OCI-LY7 (cell line): ENCODE measurements around the gene ERP27. TPM values are rescaled to one million over a fixed set of nuclear protein-coding genes. Genes with fewer than 3 reads are reported as not detected.

Experiments
- BruUV-seq: library from RNA; stranded (reverse); fragments of 400-500 nt; replicated peaks from 2 replicates; lab custom pipeline; 2021; lab: Mats Ljungman, UMichigan
- CTCF ChIA-PET: fragments of 300-600 bp; sonication (Branson Sonifier 250); formaldehyde crosslinking; loops from one replicate; lab custom pipeline; 2022; ENCODE audit warnings: antibody characterized with exemption; ENCODE audit not compliant: unreplicated experiment; lab: Charles Lee
- POLR2A ChIA-PET: fragments of 300-600 bp; sonication (Branson Sonifier 250); formaldehyde crosslinking; loops from one replicate; lab custom pipeline; 2022; ENCODE audit warnings: antibody characterized with exemption; lab: Charles Lee
- DNase-seq: peaks from one replicate; pipeline ENCODE4 v3.0.0-alpha.2; 2015; ENCODE audit warnings: low spot score
- H2AFZ ChIP-seq: fragments of 200-600 bp; sonication (generic), shearing (Covaris generic); 2 replicates; pipeline ENCODE4 v1.6.1; 2014; ENCODE audit warnings: mild to moderate bottlenecking, antibody characterized with exemption, low read length, moderate library complexity
- H3K27ac ChIP-seq: fragments of 200-600 bp; sonication (generic); 2 replicates; pipeline ENCODE4 v1.5.1; 2014; ENCODE audit warnings: mixed run types, low read depth, mild to moderate bottlenecking, moderate library complexity, low read length, inconsistent platforms; ENCODE audit not compliant: poor library complexity, severe bottlenecking
- H3K36me3 ChIP-seq: fragments of 200-600 bp; sonication (generic); 2 replicates; pipeline ENCODE4 v1.6.1; 2014; ENCODE audit warnings: mild to moderate bottlenecking, antibody characterized with exemption, low read length, moderate library complexity, mixed read lengths; ENCODE audit not compliant: insufficient read depth
- H3K4me1 ChIP-seq: fragments of 200-600 bp; sonication (generic); 2 replicates; pipeline ENCODE4 v1.5.1; 2014; ENCODE audit warnings: mild to moderate bottlenecking, low read length; ENCODE audit not compliant: insufficient read depth, poor library complexity, severe bottlenecking
- H3K4me2 ChIP-seq: fragments of 200-600 bp; sonication (generic); 2 replicates; pipeline ENCODE4 v1.6.1; 2014; ENCODE audit warnings: mild to moderate bottlenecking, low read length
- H3K4me3 ChIP-seq: fragments of 200-600 bp; sonication (generic); 2 replicates; pipeline ENCODE4 v1.5.1; 2014; ENCODE audit warnings: mild to moderate bottlenecking, low read depth, low read length; ENCODE audit not compliant: poor library complexity, severe bottlenecking
- H3K79me2 ChIP-seq: fragments of 200-600 bp; sonication (generic); 2 replicates; pipeline ENCODE4 v1.6.1; 2016; ENCODE audit warnings: low read depth, mild to moderate bottlenecking, low read length, moderate library complexity, mixed read lengths; ENCODE audit not compliant: insufficient read depth
- H3K9me2 ChIP-seq: fragments of 200-600 bp; sonication (generic); 2 replicates; pipeline ENCODE4 v1.6.1; 2016; ENCODE audit warnings: mild to moderate bottlenecking, low read length, mixed read lengths; ENCODE audit not compliant: insufficient read depth
- H3K9me3 ChIP-seq: fragments of 200-600 bp; sonication (generic); 2 replicates; pipeline ENCODE4 v1.6.1; 2014; ENCODE audit warnings: mild to moderate bottlenecking, mixed run types, low read length, mixed read lengths
- H4K20me1 ChIP-seq: fragments of 200-600 bp; sonication (generic); 2 replicates; pipeline ENCODE4 v1.6.1; 2014; ENCODE audit warnings: mild to moderate bottlenecking, antibody characterized with exemption, low read length, moderate library complexity, mixed read lengths; ENCODE audit not compliant: insufficient read depth
- CTCF ChIP-seq: fragments of 200-600 bp; sonication (generic); conservative IDR thresholded peaks from 2 replicates; pipeline ENCODE4 v1.5.1; 2014; ENCODE audit warnings: mild to moderate bottlenecking, antibody characterized with exemption, low read length, moderate library complexity, mixed read lengths
- EZH2phosphoT487 ChIP-seq: fragments of 200-600 bp; sonication (generic); IDR thresholded peaks from 2 replicates; pipeline ENCODE4 v1.6.1; 2018; ENCODE audit warnings: low read depth, borderline replicate concordance, mild to moderate bottlenecking, mixed run types, antibody characterized with exemption, low read length, moderate library complexity, mixed read lengths
- intact Hi-C: fragments of 100-400 bp; cut with micrococcal nuclease; formaldehyde crosslinking; loops from one replicate; pipeline ENCODE4 v1.10.0; 2022; ENCODE audit not compliant: unreplicated experiment
- total RNA-seq, 2 experiments: library from RNA; depleted of rRNA in 1 of 2; stranded (reverse); fragments of >200 nt in 1 of 2; shearing (Covaris generic) in 1 of 2; gene quantifications; 2 replicates each; pipeline ENCODE4 v1.2.3, GENCODE V29; 2014 to 2022

ERP27 gene
- total RNA-seq, 2 experiments from 2014 or later: 1.7 to 1.9 TPM

GRCh38 chr12:14901228-14901562 is 37.1 kb downstream of the ERP27 start:
- Histone ChIP-seq H3K4me2 (no peak overlapping the region), H3K36me3 (no peaks in the 10 kb centered on the region), H3K4me1 (peaks cover 6% of the 10 kb centered on the region), H3K4me3 (no peak overlapping the region), H4K20me1 (no peaks in the 10 kb centered on the region), H3K9me3 (no peaks in the 10 kb centered on the region), H2AFZ (0 out of 2 replicates have a peak overlapping the region, but pooled peaks have one; percentile 3), H3K9me2 (no peaks in the 10 kb centered on the region), H3K79me2 (no peaks in the 10 kb centered on the region), H3K27ac (no peak overlapping the region)
- ChIA-PET CTCF (no interaction called here), POLR2A (interaction anchor here (0.6 to 1.2 kb wide), 3 partner anchors 12 to 82 kb away, joined by 3 to 5 read pairs (median 3); no protein-coding TSS in a partner anchor)
- peak; percentile 38 for TF ChIP-seq CTCF
- no peak for TF ChIP-seq EZH2phosphoT487
- no TSS peak for BruUV-seq
- DNase-seq: no peak
- intact Hi-C loops: no loop called here

- Histone ChIP-seq H3K79me2 (no peaks in the 10 kb centered on the region), H3K9me2 (no peaks in the 10 kb centered on the region), H2AFZ (0 out of 2 replicates have a peak overlapping the region, but pooled peaks have one; percentile 3), H3K4me2 (no peak overlapping the region), H3K4me3 (no peak overlapping the region), H3K4me1 (peaks cover 6% of the 10 kb centered on the region), H4K20me1 (no peaks in the 10 kb centered on the region), H3K36me3 (no peaks in the 10 kb centered on the region), H3K9me3 (no peaks in the 10 kb centered on the region), H3K27ac (no peak overlapping the region)
- no TSS peak for BruUV-seq
- ChIA-PET CTCF (no interaction called here), POLR2A (interaction anchor here (0.8 to 1.2 kb wide), 2 partner anchors 47 to 83 kb away, joined by 3 to 5 read pairs; no protein-coding TSS in a partner anchor)
- no peak for DNase-seq
- intact Hi-C loops: no loop called here
- TF ChIP-seq EZH2phosphoT487: no peak
- TF ChIP-seq CTCF: no peak
Observed at GRCh38 chr12:14900521-14901227, 37.7 kb downstream of the ERP27 start.

- intact Hi-C loops: no loop called here
- POLR2A ChIA-PET: interaction anchor here (1.3 to 2.5 kb wide), 2 partner anchors 12 to 93 kb away, joined by 3 to 8 read pairs; partner anchors contain the start of genes C12orf60 and WBP11
Observed at GRCh38 chr12:14896521-14897169, 41.7 kb downstream of the ERP27 start.

More at GRCh38 chr12:14896521-14897169, 41.7 kb downstream of the ERP27 start:
- Histone ChIP-seq H3K36me3 (no peaks in the 10 kb centered on the region), H3K27ac (no peak overlapping the region), H3K9me2 (no peaks in the 10 kb centered on the region), H3K4me1 (no peaks in the 10 kb centered on the region), H3K79me2 (no peaks in the 10 kb centered on the region), H3K4me2 (no peak overlapping the region), H3K4me3 (no peak overlapping the region), H4K20me1 (no peaks in the 10 kb centered on the region), H2AFZ (no peak overlapping the region), H3K9me3 (no peaks in the 10 kb centered on the region)
- DNase-seq: no peak
- CTCF ChIA-PET: no interaction called here
- TF ChIP-seq CTCF: no peak
- TF ChIP-seq EZH2phosphoT487: no peak
- no TSS peak for BruUV-seq
